Activated CD8-positive, alpha-beta T cell treated with anti-CD3 and anti-CD28 coated beads for 36 hours (primary cell): ENCODE data around the gene ZNF827. TPM values are rescaled to one million over a fixed set of nuclear protein-coding genes. Genes with fewer than 3 reads are reported as not detected.

Source experiments
- ATAC-seq: fragments of 200-7000 bp; cut with Tn5 transposase; one replicate; pipeline ENCODE4 v1.10.0; 2021; ENCODE audit warnings: mild to moderate bottlenecking, moderate library complexity
- CTCF ChIA-PET: fragments of 350-600 bp; sonication (Branson Sonifier 250); formaldehyde crosslinking; loops from one replicate; lab custom pipeline; 2021; ENCODE audit warnings: antibody characterized with exemption; lab: Charles Lee
- POLR2A ChIA-PET: fragments of 350-600 bp; sonication (Branson Sonifier 250); formaldehyde crosslinking; loops from one replicate; lab custom pipeline; 2021; ENCODE audit warnings: antibody characterized with exemption; lab: Charles Lee
- DNase-seq: peaks from one replicate; pipeline ENCODE4 v3.0.0-alpha.2; 2020
- H3K27ac Mint-ChIP-seq: one replicate; pipeline ENCODE4 v1.8.0; 2021; ENCODE audit warnings: mild to moderate bottlenecking, mixed read lengths
- H3K27me3 Mint-ChIP-seq: one replicate; pipeline ENCODE4 v1.8.0; 2021; ENCODE audit warnings: mixed read lengths
- H3K36me3 Mint-ChIP-seq: one replicate; pipeline ENCODE4 v1.8.0; 2021; ENCODE audit warnings: low read depth, mixed read lengths
- H3K4me1 Mint-ChIP-seq: one replicate; pipeline ENCODE4 v1.8.0; 2021; ENCODE audit warnings: low read depth, mixed read lengths
- H3K4me3 Mint-ChIP-seq: one replicate; pipeline ENCODE4 v1.8.0; 2021; ENCODE audit warnings: mild to moderate bottlenecking, moderate library complexity, mixed read lengths
- H3K9me3 Mint-ChIP-seq: one replicate; pipeline ENCODE4 v1.8.0; 2021; ENCODE audit warnings: mixed read lengths
- intact Hi-C: fragments of 100-400 bp; cut with micrococcal nuclease; formaldehyde crosslinking; loops from one replicate; pipeline ENCODE4 v1.10.0; 2022
- total RNA-seq, 2 experiments: library from RNA; stranded (reverse); gene quantifications; one replicate each; pipeline ENCODE4 v1.2.3, GENCODE V29; 2021
- TF ChIP-seq, protein P1 (sequence below): fragments of 200-600 bp; IDR thresholded peaks from one replicate; pipeline ENCODE4 v1.8.0; 2022; ENCODE audit warnings: antibody characterized with exemption, mild to moderate bottlenecking

Gene ZNF827
- total RNA-seq, 2 experiments from 2014 or later, result 28.4 to 31.1 TPM

DNA sequence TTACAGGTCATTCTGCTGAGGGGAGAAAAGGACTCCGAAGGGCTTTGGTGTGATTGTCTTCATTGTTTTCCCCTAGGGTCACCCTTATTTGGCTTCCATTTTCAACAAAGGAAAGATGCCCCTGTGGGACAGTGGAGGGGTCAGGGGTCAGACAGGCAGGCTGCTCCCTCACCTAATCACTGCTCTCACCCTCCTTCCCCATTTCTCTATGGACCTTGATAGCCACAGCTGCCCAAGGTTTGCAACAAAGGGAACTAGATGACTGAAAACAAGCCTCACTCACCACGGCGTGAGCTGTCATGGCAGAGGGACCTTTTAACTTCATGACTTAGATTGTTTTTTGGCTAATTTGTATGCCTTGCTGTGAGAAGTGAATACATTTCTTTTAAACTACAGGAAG, 218.0 kb downstream of the ZNF827 start:
- Mint-ChIP-seq H3K36me3 (no peaks in the 10 kb centered on the region), H3K9me3 (no peaks in the 10 kb centered on the region), H3K27ac (peak overlapping the region; percentile 39), H3K4me3 (no peak overlapping the region), H3K4me1 (peaks cover 16% of the 10 kb centered on the region), H3K27me3 (peaks cover 12% of the 10 kb centered on the region)
- POLR2A ChIA-PET, result interaction anchor here (0.5 kb wide), 1 partner anchor 410 kb away, joined by 3 read pairs; no protein-coding TSS in a partner anchor
- intact Hi-C loops, result no loop called here
- TF ChIP-seq, protein P1, sequence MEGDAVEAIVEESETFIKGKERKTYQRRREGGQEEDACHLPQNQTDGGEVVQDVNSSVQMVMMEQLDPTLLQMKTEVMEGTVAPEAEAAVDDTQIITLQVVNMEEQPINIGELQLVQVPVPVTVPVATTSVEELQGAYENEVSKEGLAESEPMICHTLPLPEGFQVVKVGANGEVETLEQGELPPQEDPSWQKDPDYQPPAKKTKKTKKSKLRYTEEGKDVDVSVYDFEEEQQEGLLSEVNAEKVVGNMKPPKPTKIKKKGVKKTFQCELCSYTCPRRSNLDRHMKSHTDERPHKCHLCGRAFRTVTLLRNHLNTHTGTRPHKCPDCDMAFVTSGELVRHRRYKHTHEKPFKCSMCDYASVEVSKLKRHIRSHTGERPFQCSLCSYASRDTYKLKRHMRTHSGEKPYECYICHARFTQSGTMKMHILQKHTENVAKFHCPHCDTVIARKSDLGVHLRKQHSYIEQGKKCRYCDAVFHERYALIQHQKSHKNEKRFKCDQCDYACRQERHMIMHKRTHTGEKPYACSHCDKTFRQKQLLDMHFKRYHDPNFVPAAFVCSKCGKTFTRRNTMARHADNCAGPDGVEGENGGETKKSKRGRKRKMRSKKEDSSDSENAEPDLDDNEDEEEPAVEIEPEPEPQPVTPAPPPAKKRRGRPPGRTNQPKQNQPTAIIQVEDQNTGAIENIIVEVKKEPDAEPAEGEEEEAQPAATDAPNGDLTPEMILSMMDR, result no peak
- peak; percentile 42 for DNase-seq
- ATAC-seq, result no peak
- CTCF ChIA-PET, result no interaction called here

DNA sequence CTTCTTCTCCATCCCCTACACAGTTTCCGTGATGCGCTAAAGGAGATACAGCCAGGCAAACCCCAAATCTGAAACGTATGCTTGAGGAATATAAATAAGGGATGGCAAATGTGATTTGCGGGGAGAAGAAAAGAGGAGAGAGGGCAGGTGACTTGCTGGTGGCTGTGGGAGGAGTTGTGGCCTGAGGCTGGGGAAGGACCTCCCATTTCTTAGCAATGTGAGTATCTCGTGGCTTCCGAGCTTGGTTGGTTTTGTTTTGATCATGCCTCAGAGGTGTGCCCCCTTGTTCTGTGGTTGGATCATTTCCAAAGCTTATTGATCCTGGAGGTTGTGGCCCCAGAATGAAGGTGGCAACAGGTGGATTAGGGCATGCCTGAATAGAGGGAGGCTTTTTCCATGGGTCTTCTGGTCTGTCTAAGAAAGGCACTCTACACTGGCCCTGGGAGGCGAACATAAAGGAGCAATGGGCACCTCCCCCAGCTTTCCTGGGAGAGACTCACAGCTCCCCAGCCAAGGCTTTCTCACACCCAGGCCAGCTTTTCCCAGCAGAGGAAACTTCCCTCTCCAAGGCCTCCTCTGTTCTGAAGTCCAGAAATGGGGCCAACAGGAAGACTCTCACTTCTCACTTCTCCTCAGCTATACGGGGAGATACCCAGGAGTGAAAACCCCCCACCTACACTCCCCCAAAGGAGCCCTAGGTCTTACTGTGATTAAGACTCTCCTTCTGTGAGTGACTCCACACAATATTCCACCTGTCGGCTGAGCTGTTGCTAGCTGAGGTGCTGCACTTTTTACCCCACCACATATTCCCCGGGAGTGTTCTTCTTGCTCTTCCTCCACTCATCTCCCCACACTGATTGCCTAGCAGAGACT, 218.6 kb downstream of the ZNF827 start:
- ChIA-PET POLR2A (interaction anchor here (0.5 kb wide), 1 partner anchor 409 kb away, joined by 3 read pairs; no protein-coding TSS in a partner anchor), CTCF (interaction anchor here (0.8 kb wide), 1 partner anchor 103 kb away, joined by 4 read pairs; no protein-coding TSS in a partner anchor)
- Mint-ChIP-seq H3K36me3 (no peaks in the 10 kb centered on the region), H3K4me3 (peak overlapping the region; percentile 14), H3K27me3 (peaks cover 12% of the 10 kb centered on the region), H3K4me1 (peaks cover 16% of the 10 kb centered on the region), H3K9me3 (no peaks in the 10 kb centered on the region), H3K27ac (peak overlapping the region; percentile 39)
- DNase-seq (peak; percentile 72), ATAC-seq (peak; percentile 92)
- TF ChIP-seq, protein P1, result no peak
- intact Hi-C loops, result no loop called here

DNA sequence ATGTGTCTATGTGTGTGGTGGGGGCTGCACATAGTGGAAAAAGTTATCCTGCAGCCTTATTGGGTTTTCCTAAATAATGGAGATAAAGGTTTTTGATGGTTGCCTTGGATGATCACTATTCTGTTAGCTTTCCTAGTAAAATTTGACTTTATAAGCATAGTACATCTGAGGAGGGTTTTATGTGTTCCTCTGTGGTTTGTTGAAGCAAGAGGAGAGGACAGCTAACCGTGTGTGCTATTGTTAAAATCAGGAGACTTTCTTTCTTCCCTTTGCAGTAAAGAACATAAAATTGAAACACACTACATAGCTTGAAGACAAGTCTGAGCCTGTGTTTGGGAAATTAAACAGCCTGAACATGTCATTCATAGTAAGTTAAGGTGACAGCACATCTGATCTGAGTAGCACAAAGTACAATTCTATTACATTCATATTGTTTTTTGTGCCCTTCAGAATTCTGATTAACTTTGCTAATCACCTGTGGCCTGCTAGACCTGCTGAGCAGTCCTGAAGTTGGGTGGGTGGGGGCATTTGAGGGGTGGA, 221.9 kb downstream of the ZNF827 start:
- H3K4me1 Mint-ChIP-seq, result peaks cover 16% of the 10 kb centered on the region
- POLR2A ChIA-PET, result no interaction called here
- no peak for ATAC-seq
- peaks cover 10% of the 10 kb centered on the region for H3K27me3 Mint-ChIP-seq
- no peak for DNase-seq
- CTCF ChIA-PET, result no interaction called here
- H3K27ac Mint-ChIP-seq, result no peak overlapping the region
- H3K4me3 Mint-ChIP-seq, result no peak overlapping the region
- intact Hi-C loops, result no loop called here
- no peaks in the 10 kb centered on the region for H3K9me3 Mint-ChIP-seq
- no peaks in the 10 kb centered on the region for H3K36me3 Mint-ChIP-seq
- TF ChIP-seq, protein P1, result no peak

DNA sequence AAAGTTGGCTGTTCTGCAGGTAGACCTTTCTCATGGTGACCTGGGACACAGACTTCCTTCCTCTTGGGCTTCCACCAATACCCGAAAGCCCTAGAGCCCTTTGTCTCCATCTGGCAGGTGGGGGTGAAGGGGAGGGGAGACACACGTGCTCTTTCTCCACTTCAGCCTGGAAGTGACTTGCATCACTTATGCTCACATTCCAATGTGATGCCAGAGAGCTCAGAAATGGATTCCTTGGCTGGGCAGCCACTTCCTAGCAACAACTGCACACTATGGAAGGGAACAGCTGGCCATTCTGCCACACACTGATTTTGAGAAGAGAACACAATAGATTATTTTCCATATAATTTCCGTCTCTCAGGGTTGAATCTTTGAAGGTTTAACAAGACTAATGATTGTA, 222.4 kb downstream of the ZNF827 start:
- intact Hi-C loops, result no loop called here
- H3K4me3 Mint-ChIP-seq, result no peak overlapping the region

More for the DNA sequence above, 222.4 kb downstream of the ZNF827 start:
- no peak for DNase-seq
- peaks cover 16% of the 10 kb centered on the region for H3K4me1 Mint-ChIP-seq
- H3K9me3 Mint-ChIP-seq, result peaks cover 3% of the 10 kb centered on the region
- POLR2A ChIA-PET, result no interaction called here
- TF ChIP-seq, protein P1, result no peak
- CTCF ChIA-PET, result interaction anchor here (1.4 kb wide), 1 partner anchor 10 kb away, joined by 3 read pairs; no protein-coding TSS in a partner anchor
- no peak overlapping the region for H3K27ac Mint-ChIP-seq
- no peak for ATAC-seq
- peaks cover 3% of the 10 kb centered on the region for H3K36me3 Mint-ChIP-seq
- H3K27me3 Mint-ChIP-seq, result peaks cover 12% of the 10 kb centered on the region
